K562 (cell line): ENCODE data around the gene CCNB1IP1. TPM values are rescaled to one million over a fixed set of nuclear protein-coding genes. Genes with fewer than 3 reads are reported as not detected.

ENCODE experiments used
- CREB1 ChIP-seq, 2 experiments: sonication (generic) in 1 of 2; formaldehyde crosslinking in 1 of 2; IDR thresholded peaks; 2 replicates each; pipeline versions ENCODE4 v1.6.1 to v1.8.0; 2012 to 2022; ENCODE audit warnings: inconsistent platforms in 1 of 2, mild to moderate bottlenecking in 1 of 2, missing genetic modification reagents in 1 of 2, moderate library complexity in 1 of 2
- CXXC5 ChIP-seq: fragments of 250-450 bp; sonication (Bioruptor Pico); IDR thresholded peaks from 2 replicates; pipeline ENCODE4 v1.8.0; 2022; ENCODE audit warnings: inconsistent platforms, mild to moderate bottlenecking, moderate library complexity
- HDAC2 ChIP-seq: fragments of 450-650 bp; IDR thresholded peaks from 2 replicates; pipeline ENCODE4 v1.6.1; 2016; ENCODE audit warnings: mild to moderate bottlenecking
- HNRNPL ChIP-seq: fragments of 200-400 bp; formaldehyde crosslinking; IDR thresholded peaks from 2 replicates; pipeline ENCODE4 v1.6.1; 2017; ENCODE audit warnings: low read depth, mild to moderate bottlenecking, low read length
- NFE2 ChIP-seq: IDR thresholded peaks from 2 replicates; pipeline ENCODE4 v1.6.1; 2014; ENCODE audit warnings: antibody characterized with exemption, low read depth
- RBM25 ChIP-seq: fragments of 200-400 bp; formaldehyde crosslinking; IDR thresholded peaks from 2 replicates; pipeline ENCODE4 v1.6.1; 2018; ENCODE audit warnings: low read length, low read depth, moderate library complexity; ENCODE audit not compliant: severe bottlenecking
- RCOR1 ChIP-seq, 2 experiments: IDR thresholded peaks; 2 replicates each; pipeline ENCODE4 v1.6.1; 2012; ENCODE audit warnings: low read depth in 2 of 2, low read length in 2 of 2, borderline replicate concordance in 1 of 2, improper control_type of control experiment in 1 of 2
- SIN3B ChIP-seq: fragments of 450-650 bp; IDR thresholded peaks from 2 replicates; pipeline ENCODE4 v1.6.1; 2017; ENCODE audit warnings: low read depth, mild to moderate bottlenecking, moderate library complexity
- SMAD4 ChIP-seq: fragments of 250-450 bp; sonication (Bioruptor Pico); conservative IDR thresholded peaks from 2 replicates; pipeline ENCODE4 v1.8.0; 2021; ENCODE audit warnings: inconsistent platforms, mild to moderate bottlenecking, moderate library complexity
- STAG1 ChIP-seq: sonication (generic); formaldehyde crosslinking; IDR thresholded peaks from 2 replicates; pipeline ENCODE4 v1.5.0; 2020; ENCODE audit warnings: missing genetic modification reagents, borderline replicate concordance
- TAL1 ChIP-seq: fragments of 450-650 bp; IDR thresholded peaks from 2 replicates; pipeline ENCODE4 v1.6.1; 2016; ENCODE audit warnings: mild to moderate bottlenecking
- TCF3 ChIP-seq: sonication (generic); formaldehyde crosslinking; IDR thresholded peaks from 2 replicates; pipeline ENCODE4 v1.4.0; 2020; ENCODE audit warnings: mild to moderate bottlenecking, missing genetic modification reagents
- WHSC1 ChIP-seq: IDR thresholded peaks from one replicate; pipeline ENCODE4 v1.6.1; 2012; ENCODE audit warnings: low read length, control low read depth, inconsistent platforms
- ZBTB7A ChIP-seq: IDR thresholded peaks from 2 replicates; pipeline ENCODE4 v1.6.1; 2011; ENCODE audit warnings: low read depth, mild to moderate bottlenecking, low read length, moderate library complexity, borderline replicate concordance; ENCODE audit not compliant: control insufficient read depth
- ZKSCAN8 ChIP-seq: fragments of 200-800 bp; sonication (Bioruptor generic); IDR thresholded peaks from 2 replicates; pipeline ENCODE4 v1.6.1; 2016; ENCODE audit warnings: missing genetic modification characterization, missing compliant biosample characterization
- ZNF165 ChIP-seq: fragments of 250-450 bp; sonication (Bioruptor Pico); IDR thresholded peaks from 2 replicates; pipeline ENCODE4 v1.4.0; 2020; ENCODE audit warnings: borderline replicate concordance
- ZNF174 ChIP-seq: fragments of 250-450 bp; sonication (Bioruptor Pico); IDR thresholded peaks from 2 replicates; pipeline ENCODE4 v1.4.0; 2020; ENCODE audit warnings: mild to moderate bottlenecking
- polyA plus RNA-seq, 8 experiments: library from polyadenylated mRNA; depleted of rRNA in 4 of 8; stranded (reverse) in 5 of 8; unstranded in 3 of 8; fragments of >200 nt; fragmentation: Nextera tagmentation in 2 of 8; fragmentation: Illumina TruSeq in 1 of 8; extraction: Ambion mirVana in 2 of 8; extraction: Trizol in 1 of 8; gene quantifications; 2 replicates each; pipeline versions ENCODE4 v1.2.1 to v1.2.3, GENCODE V29; 2011 to 2014; ENCODE audit warnings: inconsistent platforms in 1 of 8, missing spikeins in 1 of 8
- total RNA-seq, 7 experiments: library from RNA; depleted of rRNA in 6 of 7; stranded (reverse); fragments of >200 nt in 6 of 7; fragmentation: Illumina TruSeq in 2 of 7; extraction: Trizol in 2 of 7; gene quantifications; 2 replicates each; pipeline versions ENCODE4 v1.2.1 to v1.2.3, GENCODE V29; 2011 to 2021; ENCODE audit warnings: low replicate concordance in 1 of 7
- TF ChIP-seq, protein P1 (sequence below), 2 experiments: fragments of 250-450 bp in 1 of 2; fragments of 450-650 bp in 1 of 2; sonication (Bioruptor Pico) in 1 of 2; IDR thresholded peaks; 2 replicates each; pipeline versions ENCODE4 v1.6.1 to v1.8.0; 2016 to 2021; ENCODE audit warnings: mild to moderate bottlenecking in 2 of 2, moderate library complexity in 2 of 2, missing compliant biosample characterization in 1 of 2, missing genetic modification characterization in 1 of 2
- TF ChIP-seq, protein P2 (sequence below): fragments of 250-450 bp; sonication (Bioruptor Pico); IDR thresholded peaks from 2 replicates; pipeline ENCODE4 v1.8.0; 2022; ENCODE audit warnings: inconsistent platforms, mild to moderate bottlenecking, moderate library complexity, borderline replicate concordance
- TF ChIP-seq, protein P3 (sequence below), 2 experiments: fragments of 450-650 bp; IDR thresholded peaks; 2 replicates each; pipeline ENCODE4 v1.6.1; 2018; ENCODE audit warnings: mild to moderate bottlenecking in 2 of 2, low read depth in 1 of 2; ENCODE audit not compliant: partially characterized antibody in 2 of 2
- TF ChIP-seq, protein P4 (sequence below): fragments of 250-450 bp; sonication (Bioruptor Pico); IDR thresholded peaks from 2 replicates; pipeline ENCODE4 v1.4.0; 2020

Gene CCNB1IP1
- total and polyA plus RNA-seq, 9 of the 15 experiments (the other 6 are each of a cell fraction or from before 2014, with no cell fraction given), result 51.8 to 152 (median 81.0) TPM

DNA sequence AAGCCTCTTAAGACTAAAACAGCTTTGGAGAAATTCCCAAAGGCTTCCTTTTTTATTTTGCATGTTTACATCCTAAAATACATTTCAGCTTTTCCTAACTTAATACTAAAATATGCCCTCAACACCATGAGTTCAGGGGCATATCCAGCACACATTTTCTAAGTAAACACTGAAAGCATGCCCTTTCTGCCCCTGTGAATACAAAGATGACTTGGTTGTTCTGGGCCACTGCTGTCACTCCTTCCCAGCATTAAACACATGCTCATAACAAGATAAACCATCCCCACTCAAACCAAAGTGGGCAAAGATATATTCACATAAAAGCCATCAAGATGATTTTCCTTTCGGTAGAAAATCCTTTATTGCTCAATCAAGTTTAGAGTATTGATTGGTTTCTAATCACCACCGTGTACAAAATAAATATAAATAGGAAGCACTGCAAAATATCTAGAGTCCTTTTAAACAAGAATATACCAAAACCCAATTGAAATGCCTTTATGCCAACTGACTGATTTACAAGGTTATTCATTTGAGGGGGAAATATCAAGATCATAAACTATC is 1.9 kb downstream of the CCNB1IP1 start (continued):
- TF ChIP-seq CXXC5 (CRISPR knock-in tag) (no peak), RBM25 (no peak), HNRNPL (no peak), SMAD4 (no peak), NFE2 (peak; percentile 64), STAG1 (CRISPR knock-in tag) (no peak), WHSC1 (no peak), CREB1 (IDR thresholded peaks at IDR 0.05) (no peak), CREB1 (CRISPR knock-in tag; IDR thresholded peaks at IDR 0.05) (no peak), ZKSCAN8 (no peak), RCOR1 (IDR thresholded peaks at IDR 0.05; ENCODE audit: borderline replicate concordance in 1 of 2, low read depth in 2 of 2, low read length in 2 of 2) (no peak), TCF3 (no peak), HDAC2 (no peak), SIN3B (no peak), ZBTB7A (no peak), TAL1 (0 out of 2 replicates have a peak, but pooled peaks have one; percentile 6), ZNF165 (CRISPR knock-in tag) (no peak), ZNF174 (CRISPR knock-in tag) (no peak)
- TF ChIP-seq, protein P1, sequence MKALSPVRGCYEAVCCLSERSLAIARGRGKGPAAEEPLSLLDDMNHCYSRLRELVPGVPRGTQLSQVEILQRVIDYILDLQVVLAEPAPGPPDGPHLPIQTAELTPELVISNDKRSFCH (CRISPR knock-in tag; IDR thresholded peaks at IDR 0.05), result no peak
- TF ChIP-seq, protein P1 (tag; IDR thresholded peaks at IDR 0.05), result no peak
- TF ChIP-seq, protein P2, sequence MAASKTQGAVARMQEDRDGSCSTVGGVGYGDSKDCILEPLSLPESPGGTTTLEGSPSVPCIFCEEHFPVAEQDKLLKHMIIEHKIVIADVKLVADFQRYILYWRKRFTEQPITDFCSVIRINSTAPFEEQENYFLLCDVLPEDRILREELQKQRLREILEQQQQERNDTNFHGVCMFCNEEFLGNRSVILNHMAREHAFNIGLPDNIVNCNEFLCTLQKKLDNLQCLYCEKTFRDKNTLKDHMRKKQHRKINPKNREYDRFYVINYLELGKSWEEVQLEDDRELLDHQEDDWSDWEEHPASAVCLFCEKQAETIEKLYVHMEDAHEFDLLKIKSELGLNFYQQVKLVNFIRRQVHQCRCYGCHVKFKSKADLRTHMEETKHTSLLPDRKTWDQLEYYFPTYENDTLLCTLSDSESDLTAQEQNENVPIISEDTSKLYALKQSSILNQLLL (CRISPR knock-in tag), result no peak
- TF ChIP-seq, protein P3, sequence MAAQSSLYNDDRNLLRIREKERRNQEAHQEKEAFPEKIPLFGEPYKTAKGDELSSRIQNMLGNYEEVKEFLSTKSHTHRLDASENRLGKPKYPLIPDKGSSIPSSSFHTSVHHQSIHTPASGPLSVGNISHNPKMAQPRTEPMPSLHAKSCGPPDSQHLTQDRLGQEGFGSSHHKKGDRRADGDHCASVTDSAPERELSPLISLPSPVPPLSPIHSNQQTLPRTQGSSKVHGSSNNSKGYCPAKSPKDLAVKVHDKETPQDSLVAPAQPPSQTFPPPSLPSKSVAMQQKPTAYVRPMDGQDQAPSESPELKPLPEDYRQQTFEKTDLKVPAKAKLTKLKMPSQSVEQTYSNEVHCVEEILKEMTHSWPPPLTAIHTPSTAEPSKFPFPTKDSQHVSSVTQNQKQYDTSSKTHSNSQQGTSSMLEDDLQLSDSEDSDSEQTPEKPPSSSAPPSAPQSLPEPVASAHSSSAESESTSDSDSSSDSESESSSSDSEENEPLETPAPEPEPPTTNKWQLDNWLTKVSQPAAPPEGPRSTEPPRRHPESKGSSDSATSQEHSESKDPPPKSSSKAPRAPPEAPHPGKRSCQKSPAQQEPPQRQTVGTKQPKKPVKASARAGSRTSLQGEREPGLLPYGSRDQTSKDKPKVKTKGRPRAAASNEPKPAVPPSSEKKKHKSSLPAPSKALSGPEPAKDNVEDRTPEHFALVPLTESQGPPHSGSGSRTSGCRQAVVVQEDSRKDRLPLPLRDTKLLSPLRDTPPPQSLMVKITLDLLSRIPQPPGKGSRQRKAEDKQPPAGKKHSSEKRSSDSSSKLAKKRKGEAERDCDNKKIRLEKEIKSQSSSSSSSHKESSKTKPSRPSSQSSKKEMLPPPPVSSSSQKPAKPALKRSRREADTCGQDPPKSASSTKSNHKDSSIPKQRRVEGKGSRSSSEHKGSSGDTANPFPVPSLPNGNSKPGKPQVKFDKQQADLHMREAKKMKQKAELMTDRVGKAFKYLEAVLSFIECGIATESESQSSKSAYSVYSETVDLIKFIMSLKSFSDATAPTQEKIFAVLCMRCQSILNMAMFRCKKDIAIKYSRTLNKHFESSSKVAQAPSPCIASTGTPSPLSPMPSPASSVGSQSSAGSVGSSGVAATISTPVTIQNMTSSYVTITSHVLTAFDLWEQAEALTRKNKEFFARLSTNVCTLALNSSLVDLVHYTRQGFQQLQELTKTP (IDR thresholded peaks at IDR 0.05; ENCODE audit: low read depth in 1 of 2, partially characterized antibody in 2 of 2), result no peak
- TF ChIP-seq, protein P4, sequence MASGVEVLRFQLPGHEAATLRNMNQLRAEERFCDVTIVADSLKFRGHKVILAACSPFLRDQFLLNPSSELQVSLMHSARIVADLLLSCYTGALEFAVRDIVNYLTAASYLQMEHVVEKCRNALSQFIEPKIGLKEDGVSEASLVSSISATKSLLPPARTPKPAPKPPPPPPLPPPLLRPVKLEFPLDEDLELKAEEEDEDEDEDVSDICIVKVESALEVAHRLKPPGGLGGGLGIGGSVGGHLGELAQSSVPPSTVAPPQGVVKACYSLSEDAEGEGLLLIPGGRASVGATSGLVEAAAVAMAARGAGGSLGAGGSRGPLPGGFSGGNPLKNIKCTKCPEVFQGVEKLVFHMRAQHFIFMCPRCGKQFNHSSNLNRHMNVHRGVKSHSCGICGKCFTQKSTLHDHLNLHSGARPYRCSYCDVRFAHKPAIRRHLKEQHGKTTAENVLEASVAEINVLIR (CRISPR knock-in tag), result no peak
